ENCODE measurements around the gene PFN3.

PFN3 gene

GRCh38 chr5:177358370-177358819, 42.1 kb downstream of the PFN3 start:
- ChIA-PET POLR2A (ENCODE audit: low non-redundant PET) (no interaction called here), CTCF (interaction anchor here (0.6 to 1.7 kb wide), 4 partner anchors 12 to 96 kb away, joined by 4 to 5 read pairs (median 4); no protein-coding TSS in a partner anchor)
- H3K27ac ChIP-seq, result peak overlapping the region; percentile 89
- TF ChIP-seq CTCF (conservative IDR thresholded peaks at IDR 0.05; ENCODE audit: low read depth), result no peak
- DNase-seq (ENCODE audit: low spot score), result no peak

GRCh38 chr5:177357459-177358351, 42.8 kb downstream of the PFN3 start, which contains the start of gene RGS14:
TSS of gene RGS14 (plus strand) at chr5:177357924. CDS start at chr5:177358025, 101 bp downstream.
- no peak for TF ChIP-seq CTCF (conservative IDR thresholded peaks at IDR 0.05; ENCODE audit: low read depth)
- ChIA-PET CTCF (interaction anchor here (0.6 to 1.7 kb wide), 5 partner anchors 13 to 97 kb away, joined by 3 to 5 read pairs (median 4); no protein-coding TSS in a partner anchor), POLR2A (ENCODE audit: low non-redundant PET) (no interaction called here)
- peak; percentile 62 for DNase-seq (ENCODE audit: low spot score)
- peak within 1 kb of the TSS; percentile 89 for H3K27ac ChIP-seq

DNA sequence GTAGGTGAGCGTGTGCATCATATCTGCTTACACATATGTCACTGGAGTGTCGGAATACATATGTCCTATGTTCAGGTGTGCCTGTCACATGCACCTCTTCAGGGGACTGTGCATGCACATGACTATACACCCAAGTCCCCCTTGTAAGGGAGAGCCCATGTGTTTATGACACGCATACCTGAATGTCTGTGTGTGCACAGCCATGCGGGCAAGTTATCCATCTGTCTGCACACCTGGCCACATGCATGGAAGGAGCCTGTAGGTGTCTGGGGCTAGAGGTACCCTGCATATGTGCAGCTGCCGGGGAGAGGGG, 43.4 kb downstream of the PFN3 start:
- ChIA-PET POLR2A (ENCODE audit: low non-redundant PET) (no interaction called here), CTCF (interaction anchor here (1.7 kb wide), 2 partner anchors 13 to 97 kb away, joined by 4 to 10 read pairs; no protein-coding TSS in a partner anchor)
- no peak for TF ChIP-seq CTCF (conservative IDR thresholded peaks at IDR 0.05; ENCODE audit: low read depth)
- peak overlapping the region; percentile 89 for H3K27ac ChIP-seq
- DNase-seq (ENCODE audit: low spot score), result no peak

GRCh38 chr5:177356746-177357145, 43.7 kb downstream of the PFN3 start:
- ChIA-PET CTCF (interaction anchor here (0.7 to 1.7 kb wide), 3 partner anchors 13 to 38 kb away, joined by 3 to 10 read pairs (median 3); no protein-coding TSS in a partner anchor), POLR2A (ENCODE audit: low non-redundant PET) (no interaction called here)
- no peak for TF ChIP-seq CTCF (conservative IDR thresholded peaks at IDR 0.05; ENCODE audit: low read depth)
- no peak overlapping the region for H3K27ac ChIP-seq
- no peak for DNase-seq (ENCODE audit: low spot score)

DNA sequence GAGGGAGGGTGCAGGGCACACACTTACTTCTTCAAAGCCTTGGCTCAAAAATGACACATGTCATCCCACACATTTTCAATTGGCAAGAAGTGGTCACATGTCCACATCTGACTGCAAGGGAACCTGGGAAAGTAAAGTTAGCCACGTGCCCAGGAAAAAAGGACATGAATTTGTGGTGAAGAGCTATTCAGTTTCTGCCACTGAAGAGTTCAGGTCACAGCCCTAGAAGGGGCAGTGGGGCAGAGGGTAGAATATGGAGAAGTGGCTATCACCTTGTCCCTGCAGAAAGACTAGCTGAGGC, 44.6 kb downstream of the PFN3 start:
- DNase-seq (ENCODE audit: low spot score), result no peak
- H3K27ac ChIP-seq, result no peak overlapping the region
- CTCF ChIA-PET, result interaction anchor here (0.8 to 1.7 kb wide), 3 partner anchors 14 to 47 kb away, joined by 3 to 10 read pairs (median 3); no protein-coding TSS in a partner anchor
- POLR2A ChIA-PET (ENCODE audit: low non-redundant PET), result no interaction called here
- TF ChIP-seq CTCF (conservative IDR thresholded peaks at IDR 0.05; ENCODE audit: low read depth), result no peak

DNA sequence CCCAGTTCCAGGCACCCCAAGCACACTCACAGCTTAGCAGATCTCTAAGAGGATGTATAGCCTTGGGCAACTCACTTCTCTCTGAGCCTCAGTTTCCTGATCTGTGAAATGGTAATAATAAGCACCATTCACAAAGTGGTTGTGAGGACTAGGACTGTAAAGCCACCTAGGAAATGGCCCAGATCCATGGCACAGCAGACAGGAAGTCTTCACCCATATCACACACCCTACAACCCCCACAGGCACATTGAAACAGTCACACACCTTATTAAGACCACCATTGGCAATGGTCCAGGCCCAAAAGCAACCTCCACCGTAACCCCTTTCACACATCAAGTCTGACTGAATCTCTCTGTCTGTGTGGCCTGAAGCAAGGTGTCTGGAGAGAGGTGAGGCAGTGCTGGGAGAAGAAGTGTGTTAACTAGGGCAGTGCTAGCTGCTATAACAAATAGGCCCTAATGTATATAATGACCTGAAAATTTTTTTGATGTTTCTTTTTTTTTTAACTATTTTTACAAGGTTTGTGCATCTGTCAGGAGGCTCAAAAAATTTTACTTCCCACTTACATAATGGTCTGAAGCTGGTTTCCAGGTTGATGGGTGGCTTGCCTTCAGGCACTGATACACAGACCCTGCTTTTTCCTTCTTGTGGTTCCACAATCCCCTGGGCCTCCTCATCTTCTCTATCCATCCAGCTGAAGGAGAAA, 45.1 kb downstream of the PFN3 start:
- POLR2A ChIA-PET (ENCODE audit: low non-redundant PET), result no interaction called here
- CTCF ChIA-PET, result interaction anchor here (0.8 to 1.7 kb wide), 3 partner anchors 13 to 47 kb away, joined by 3 to 10 read pairs (median 5); no protein-coding TSS in a partner anchor
- no peak for TF ChIP-seq CTCF (conservative IDR thresholded peaks at IDR 0.05; ENCODE audit: low read depth)
- H3K27ac ChIP-seq, result no peak overlapping the region
- no peak for DNase-seq (ENCODE audit: low spot score)
